Fibroblast of lung (primary cell): ENCODE data around the gene NHSL2.

Experiments used
- CTCF ChIP-seq, 2 donors: IDR thresholded peaks in 1 of 2; conservative IDR thresholded peaks in 1 of 2; 1 replicate in 1 of 2; 2 replicates in 1 of 2; pipeline ENCODE4 v1.5.1; 2011 to 2012; ENCODE audit warnings: low read length in 2 of 2, control low read depth in 1 of 2, inconsistent platforms in 1 of 2, low read depth in 1 of 2, mild to moderate bottlenecking in 1 of 2
- EZH2 ChIP-seq: IDR thresholded peaks from 2 replicates; pipeline ENCODE4 v1.5.1; 2012; ENCODE audit warnings: low read length, control low read depth, mild to moderate bottlenecking; ENCODE audit errors: missing control alignments

- TF ChIP-seq EZH2 (no peak), CTCF (conservative IDR thresholded peaks at IDR 0.05 in 1 of 2, IDR thresholded peaks at IDR 0.05 in 1 of 2; ENCODE audit: low read depth in 1 of 2, low read length in 2 of 2) (no peak)
Measured at GRCh38 chrX:72062916-72063315, 152.3 kb downstream of the NHSL2 start.
